Activated naive CD4-positive, alpha-beta T cell treated with anti-CD3 and anti-CD28 coated beads, Interleukin-2, amount 10 ng/mL, durations not matched to agents 7 days and 5 days (primary cell): ENCODE data around the gene PRR29.
A peak's percentile ranks its signal among the peaks of the same experiment; 100 is the strongest.

Experiments
- CTCF ChIA-PET: fragments of 350-600 bp; sonication (Branson Sonifier 250); formaldehyde crosslinking; loops from one replicate; lab custom pipeline; 2021; ENCODE audit warnings: antibody characterized with exemption; lab: Charles Lee
- DNase-seq: peaks from one replicate; pipeline ENCODE4 v3.0.0-alpha.2; 2020
- H3K27ac Mint-ChIP-seq: one replicate; pipeline ENCODE4 v1.8.0; 2021; ENCODE audit warnings: mild to moderate bottlenecking, moderate library complexity, mixed read lengths
- H3K27me3 Mint-ChIP-seq: one replicate; pipeline ENCODE4 v1.8.0; 2021; ENCODE audit warnings: mild to moderate bottlenecking, mixed read lengths
- H3K36me3 Mint-ChIP-seq: one replicate; pipeline ENCODE4 v1.8.0; 2021; ENCODE audit warnings: mixed read lengths
- H3K4me1 Mint-ChIP-seq: one replicate; pipeline ENCODE4 v1.8.0; 2021; ENCODE audit warnings: mixed read lengths
- H3K4me3 Mint-ChIP-seq: one replicate; pipeline ENCODE4 v1.8.0; 2021; ENCODE audit warnings: mild to moderate bottlenecking, moderate library complexity, mixed read lengths
- H3K9me3 Mint-ChIP-seq: one replicate; pipeline ENCODE4 v1.8.0; 2021; ENCODE audit warnings: mixed read lengths

PRR29 gene

GRCh38 chr17:63998050-63998720 is at the start of gene PRR29:
Gene PRR29 (plus strand): TSS chr17:63998351. CDS start chr17:63998365, 14 bp downstream.
- peak; percentile 86 for DNase-seq
- H3K4me1 Mint-ChIP-seq: peaks cover 58% of the 10 kb centered on the region

GRCh38 chr17:63948521-63948920 is 49.6 kb upstream of the PRR29 start:
- Mint-ChIP-seq H3K27me3 (peaks cover 75% of the 10 kb centered on the region), H3K36me3 (no peaks in the 10 kb centered on the region), H3K27ac (no peak overlapping the region), H3K9me3 (no peaks in the 10 kb centered on the region), H3K4me1 (peaks cover 29% of the 10 kb centered on the region), H3K4me3 (no peak overlapping the region)
- CTCF ChIA-PET: interaction anchor here (0.8 to 1.2 kb wide), 4 partner anchors 11 to 37 kb away, joined by 3 to 5 read pairs (median 4); no protein-coding TSS in a partner anchor
- DNase-seq: no peak

More at GRCh38 chr17:63998050-63998720, at the start of gene PRR29:
- peak within 1 kb of the TSS; percentile 90 for H3K4me3 Mint-ChIP-seq
- CTCF ChIA-PET: interaction anchor here (1.0 to 3.1 kb wide), 6 partner anchors 22 to 135 kb away, joined by 3 to 13 read pairs (median 6); partner anchors contain the start of genes GH1 and ICAM2
- H3K36me3 Mint-ChIP-seq: peaks cover 5% of the 10 kb centered on the region
- H3K27ac Mint-ChIP-seq: peak within 1 kb of the TSS; percentile 71
- H3K27me3 Mint-ChIP-seq: peaks cover 50% of the 10 kb centered on the region
- no peaks in the 10 kb centered on the region for H3K9me3 Mint-ChIP-seq

GRCh38 chr17:63949576-63950250 is 48.4 kb upstream of the PRR29 start:
- H3K27ac Mint-ChIP-seq: no peak overlapping the region
- peaks cover 68% of the 10 kb centered on the region for H3K27me3 Mint-ChIP-seq
- no peak for DNase-seq
- CTCF ChIA-PET: interaction anchor here (0.6 to 2.5 kb wide), 12 partner anchors 10 to 101 kb away, joined by 3 to 22 read pairs (median 4); partner anchors contain the start of genes CD79B and GH1
- H3K4me1 Mint-ChIP-seq: peaks cover 41% of the 10 kb centered on the region
- no peaks in the 10 kb centered on the region for H3K9me3 Mint-ChIP-seq
- H3K36me3 Mint-ChIP-seq: no peaks in the 10 kb centered on the region
- no peak overlapping the region for H3K4me3 Mint-ChIP-seq

DNA sequence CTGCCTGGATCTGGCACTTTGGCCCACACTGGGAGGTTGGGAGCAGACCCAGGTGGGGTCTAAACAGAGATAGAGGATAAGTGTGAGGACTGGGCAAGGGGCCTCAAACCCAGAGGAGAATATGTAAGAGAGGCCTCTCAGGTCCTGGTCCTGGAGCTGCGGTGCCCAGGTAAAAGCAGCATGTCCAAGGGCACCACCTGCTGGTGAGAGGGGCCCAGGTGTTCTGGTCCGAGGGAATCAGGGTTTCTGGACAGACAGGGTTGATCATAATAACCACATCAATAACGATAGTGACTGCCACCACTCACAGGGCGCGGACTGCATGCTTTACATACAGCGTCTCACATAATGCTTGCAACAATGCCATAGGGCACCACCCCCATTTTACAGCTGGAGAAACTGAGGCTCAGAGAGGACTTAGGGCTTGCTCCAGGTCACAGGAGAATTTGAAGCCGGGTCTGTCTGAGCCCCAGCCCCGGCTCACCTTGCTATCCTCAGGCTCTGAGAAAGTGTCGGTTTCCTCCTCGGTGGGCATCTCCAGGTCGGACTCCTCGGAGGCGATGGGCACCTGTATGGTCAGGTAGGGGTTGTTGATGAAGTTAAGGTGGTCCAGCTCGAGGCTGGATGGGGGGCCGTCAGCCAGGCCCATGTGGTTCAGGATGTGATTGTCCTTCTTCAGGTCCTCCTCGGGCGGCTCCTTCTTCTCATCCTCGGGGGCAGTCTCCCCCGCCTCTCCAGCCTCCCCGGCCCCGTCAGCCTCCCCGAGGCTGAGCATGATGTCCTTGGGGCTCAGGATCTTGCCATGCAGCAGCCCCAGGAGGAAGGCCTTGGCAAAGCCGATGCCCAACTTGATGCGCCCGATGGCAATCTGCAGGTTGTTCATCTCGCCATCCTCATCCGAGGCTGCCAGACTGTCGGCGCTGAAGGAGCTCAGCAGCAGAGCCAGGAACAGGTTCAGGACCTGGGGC is 46.9 kb upstream of the PRR29 start:
- peaks cover 61% of the 10 kb centered on the region for H3K27me3 Mint-ChIP-seq
- peaks cover 32% of the 10 kb centered on the region for H3K4me1 Mint-ChIP-seq
- H3K36me3 Mint-ChIP-seq: no peaks in the 10 kb centered on the region
- H3K9me3 Mint-ChIP-seq: no peaks in the 10 kb centered on the region
- DNase-seq: peak; percentile 61
- CTCF ChIA-PET: interaction anchor here (0.6 to 2.5 kb wide), 15 partner anchors 12 to 188 kb away, joined by 3 to 22 read pairs (median 4); partner anchors contain the start of genes CD79B, CSHL1 and GH1
- no peak overlapping the region for H3K4me3 Mint-ChIP-seq
- H3K27ac Mint-ChIP-seq: no peak overlapping the region

GRCh38 chr17:63954402-63955063 is 43.6 kb upstream of the PRR29 start:
- CTCF ChIA-PET: interaction anchor here (1.9 kb wide), 1 partner anchor 36 kb away, joined by 7 read pairs; no protein-coding TSS in a partner anchor
- H3K9me3 Mint-ChIP-seq: no peaks in the 10 kb centered on the region
- H3K27ac Mint-ChIP-seq: peak overlapping the region; percentile 56
- no peaks in the 10 kb centered on the region for H3K36me3 Mint-ChIP-seq
- peaks cover 22% of the 10 kb centered on the region for H3K4me1 Mint-ChIP-seq
- peaks cover 41% of the 10 kb centered on the region for H3K27me3 Mint-ChIP-seq
- no peak overlapping the region for H3K4me3 Mint-ChIP-seq
- peak; percentile 53 for DNase-seq

GRCh38 chr17:63955232-63955631 is 42.9 kb upstream of the PRR29 start:
- H3K27me3 Mint-ChIP-seq: peaks cover 42% of the 10 kb centered on the region
- H3K36me3 Mint-ChIP-seq: no peaks in the 10 kb centered on the region
- H3K27ac Mint-ChIP-seq: peak overlapping the region; percentile 6
- DNase-seq: no peak
- CTCF ChIA-PET: interaction anchor here (1.3 to 1.9 kb wide), 2 partner anchors 35 to 38 kb away, joined by 3 to 7 read pairs; no protein-coding TSS in a partner anchor
- peaks cover 22% of the 10 kb centered on the region for H3K4me1 Mint-ChIP-seq
- no peak overlapping the region for H3K4me3 Mint-ChIP-seq
- H3K9me3 Mint-ChIP-seq: no peaks in the 10 kb centered on the region

GRCh38 chr17:63955791-63956190 is 42.4 kb upstream of the PRR29 start:
- CTCF ChIA-PET: interaction anchor here (1.0 to 4.8 kb wide), 5 partner anchors 9 to 70 kb away, joined by 3 to 27 read pairs (median 4); no protein-coding TSS in a partner anchor
- DNase-seq: no peak
- Mint-ChIP-seq H3K36me3 (no peaks in the 10 kb centered on the region), H3K27ac (peak overlapping the region; percentile 77), H3K27me3 (peaks cover 40% of the 10 kb centered on the region), H3K4me3 (no peak overlapping the region), H3K9me3 (no peaks in the 10 kb centered on the region), H3K4me1 (peaks cover 22% of the 10 kb centered on the region)

DNA sequence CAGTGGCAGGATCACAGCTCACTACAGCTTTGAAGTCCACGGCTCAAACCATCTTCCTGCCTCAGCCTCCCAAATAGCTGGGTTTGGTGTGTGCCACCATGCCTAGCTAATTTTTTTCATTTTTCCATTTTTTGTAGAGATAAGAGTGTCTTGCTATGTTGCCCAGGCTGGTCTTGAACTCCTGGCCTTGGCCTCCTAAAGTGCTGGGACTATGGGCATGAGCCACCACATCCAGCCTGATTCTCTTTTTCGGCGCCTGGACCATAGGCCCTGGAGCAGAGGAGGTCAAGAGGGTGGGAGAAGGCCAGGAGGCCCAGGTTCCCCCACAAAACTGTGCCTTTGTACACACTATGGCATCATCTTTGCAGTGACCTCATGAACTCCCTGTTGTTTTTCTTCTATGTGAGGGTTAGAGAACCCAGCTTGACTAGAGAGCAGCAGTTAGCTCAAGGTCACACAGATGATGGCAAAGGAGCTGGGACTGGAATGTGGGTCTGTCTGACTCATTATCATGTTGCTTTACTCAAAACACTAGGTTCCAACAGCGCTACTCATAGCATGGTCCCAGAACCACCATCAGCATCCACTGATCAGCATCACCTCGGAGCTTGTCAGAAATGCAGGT is 41.7 kb upstream of the PRR29 start:
- Mint-ChIP-seq H3K27me3 (peaks cover 38% of the 10 kb centered on the region), H3K27ac (peak overlapping the region; percentile 77), H3K4me3 (no peak overlapping the region), H3K4me1 (peaks cover 23% of the 10 kb centered on the region), H3K9me3 (no peaks in the 10 kb centered on the region), H3K36me3 (no peaks in the 10 kb centered on the region)
- DNase-seq: no peak
- CTCF ChIA-PET: interaction anchor here (1.0 to 4.8 kb wide), 4 partner anchors 8 to 69 kb away, joined by 3 to 27 read pairs (median 4); no protein-coding TSS in a partner anchor

GRCh38 chr17:63960006-63960405 is 38.1 kb upstream of the PRR29 start:
- H3K4me3 Mint-ChIP-seq: no peak overlapping the region
- H3K27me3 Mint-ChIP-seq: peaks cover 36% of the 10 kb centered on the region
- H3K9me3 Mint-ChIP-seq: no peaks in the 10 kb centered on the region
- H3K36me3 Mint-ChIP-seq: no peaks in the 10 kb centered on the region
- CTCF ChIA-PET: interaction anchor here (1.0 to 4.8 kb wide), 2 partner anchors 11 to 14 kb away, joined by 4 to 27 read pairs; no protein-coding TSS in a partner anchor
- peaks cover 6% of the 10 kb centered on the region for H3K4me1 Mint-ChIP-seq
- no peak for DNase-seq
- no peak overlapping the region for H3K27ac Mint-ChIP-seq

DNA sequence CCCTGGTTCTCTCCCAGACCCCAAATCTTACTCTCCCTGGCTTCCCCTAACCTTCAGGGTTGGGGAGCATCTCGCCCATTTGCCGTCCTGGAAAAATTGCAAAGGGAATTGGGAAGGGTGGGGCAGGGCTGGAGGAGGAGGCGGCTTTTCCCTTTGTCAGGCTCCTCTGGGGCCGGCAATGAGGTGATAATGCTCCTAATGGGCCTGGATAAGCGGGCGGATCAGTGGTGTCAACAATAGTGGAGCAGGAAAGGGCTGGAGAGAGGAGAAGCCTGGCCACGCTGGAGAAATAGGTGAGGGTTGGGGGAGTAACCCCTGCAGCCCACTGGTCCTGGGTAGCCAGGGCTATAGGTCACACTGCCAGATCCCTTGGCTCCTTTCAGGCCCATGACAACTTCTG is 37.7 kb upstream of the PRR29 start:
- Mint-ChIP-seq H3K27me3 (peaks cover 36% of the 10 kb centered on the region), H3K4me1 (peaks cover 5% of the 10 kb centered on the region), H3K9me3 (no peaks in the 10 kb centered on the region), H3K27ac (no peak overlapping the region), H3K4me3 (no peak overlapping the region), H3K36me3 (no peaks in the 10 kb centered on the region)
- DNase-seq: no peak
- CTCF ChIA-PET: interaction anchor here (1.0 to 4.8 kb wide), 3 partner anchors 12 to 28 kb away, joined by 3 to 27 read pairs (median 4); partner anchors contain the start of gene CD79B

DNA sequence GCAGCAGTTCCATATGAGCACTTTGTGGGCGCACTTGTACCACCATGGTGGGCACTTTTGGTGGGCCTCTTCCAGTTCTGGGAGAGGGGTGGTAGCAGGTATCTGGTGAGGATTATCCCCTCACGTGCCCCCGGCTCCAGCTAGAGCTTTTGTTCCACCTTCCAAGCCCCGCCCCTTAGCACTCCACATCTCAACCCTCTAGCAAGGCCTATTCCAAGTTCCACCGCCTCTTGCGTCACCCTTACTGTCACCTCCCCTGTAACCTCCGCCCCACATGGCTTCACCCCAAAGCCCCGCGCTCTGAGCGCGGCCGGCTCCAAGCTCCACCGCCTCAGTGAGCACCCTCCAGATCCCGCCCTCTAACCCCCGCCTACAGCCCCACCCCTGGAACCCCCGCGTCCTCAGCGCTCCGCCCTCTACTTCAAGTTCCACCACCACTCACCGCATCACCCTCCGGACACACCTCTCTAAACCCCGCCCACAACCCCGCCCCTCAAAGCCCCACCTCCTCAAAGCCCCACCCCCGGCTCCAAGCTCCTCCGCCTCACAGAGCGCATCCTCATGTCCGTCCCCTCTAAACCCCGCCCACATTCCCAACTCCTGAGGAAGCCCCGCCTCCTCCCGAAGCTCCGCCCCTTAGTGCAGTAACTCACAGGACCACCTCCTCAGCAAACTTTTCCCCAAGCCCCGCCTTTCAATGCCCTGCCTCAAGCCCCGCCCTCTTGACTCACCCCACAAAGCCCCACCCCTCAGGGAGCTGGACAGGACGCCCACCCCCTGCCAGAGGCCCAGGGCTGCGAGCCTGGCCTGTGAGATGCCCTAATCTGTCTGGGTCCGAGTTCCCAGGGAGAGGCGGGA is 36.6 kb upstream of the PRR29 start:
- peak; percentile 53 for DNase-seq
- no peaks in the 10 kb centered on the region for H3K36me3 Mint-ChIP-seq
- H3K27me3 Mint-ChIP-seq: peaks cover 28% of the 10 kb centered on the region
- no peak overlapping the region for H3K4me3 Mint-ChIP-seq
- CTCF ChIA-PET: interaction anchor here (1.0 to 1.5 kb wide), 2 partner anchors 30 to 172 kb away, joined by 3 read pairs; partner anchors contain the start of gene CD79B
- no peaks in the 10 kb centered on the region for H3K9me3 Mint-ChIP-seq
- no peak overlapping the region for H3K27ac Mint-ChIP-seq
- peaks cover 6% of the 10 kb centered on the region for H3K4me1 Mint-ChIP-seq
